Kidney (tissue), 14 donors: Measurements from ENCODE around the gene PGRMC1. TPM values are rescaled to one million over a fixed set of nuclear protein-coding genes. Genes with fewer than 3 reads are reported as not detected.

ENCODE experiments used
- DNase-seq, 5 donors: peaks; one replicate each; pipeline ENCODE4 v3.0.0-alpha.2; 2013 to 2020
- FAIRE-seq: peaks from 2 replicates; lab custom pipeline; 2012; peaks lifted over from hg19 to GRCh38; lab: Jason Lieb, UNC
- H3K27ac ChIP-seq, 2 donors: one replicate each; pipeline ENCODE4 v1.7.0; 2013; ENCODE audit warnings: low read depth in 2 of 2, low read length in 2 of 2, inconsistent platforms in 1 of 2
- H3K27me3 ChIP-seq: one replicate; pipeline ENCODE4 v1.7.1; 2013; ENCODE audit warnings: low read length, inconsistent platforms; ENCODE audit not compliant: control insufficient read depth, insufficient read depth
- H3K36me3 ChIP-seq, 3 donors: one replicate each; pipeline versions ENCODE4 v1.7.0 to v1.7.1; 2013; ENCODE audit warnings: low read length in 3 of 3, control low read depth in 1 of 3, inconsistent platforms in 1 of 3; ENCODE audit not compliant: insufficient read depth in 3 of 3, control insufficient read depth in 2 of 3
- H3K4me1 ChIP-seq, 3 donors: one replicate each; pipeline versions ENCODE4 v1.7.0 to v1.7.1; 2013; ENCODE audit warnings: low read length in 3 of 3, inconsistent platforms in 1 of 3, low read depth in 1 of 3; ENCODE audit not compliant: control insufficient read depth in 2 of 3, insufficient read depth in 2 of 3
- H3K4me3 ChIP-seq, 3 donors: one replicate each; pipeline versions ENCODE4 v1.7.0 to v1.8.1; 2013; ENCODE audit warnings: low read length in 3 of 3, control low read depth in 1 of 3, inconsistent platforms in 1 of 3
- H3K9ac ChIP-seq, 3 donors: one replicate each; pipeline versions ENCODE4 v1.7.0 to v1.7.1; 2013; ENCODE audit warnings: low read length in 3 of 3, control low read depth in 1 of 3, inconsistent platforms in 1 of 3
- H3K9me3 ChIP-seq, 3 donors: one replicate each; pipeline versions ENCODE4 v1.7.0 to v1.7.1; 2013; ENCODE audit warnings: low read length in 3 of 3, control low read depth in 1 of 3, inconsistent platforms in 1 of 3; ENCODE audit not compliant: control insufficient read depth in 2 of 3, insufficient read depth in 1 of 3
- CTCF ChIP-seq: IDR thresholded peaks from 3 replicates; pipeline ENCODE4 v1.5.1; 2012; ENCODE audit warnings: mild to moderate bottlenecking, moderate library complexity, borderline replicate concordance; ENCODE audit not compliant: insufficient read depth; ENCODE audit errors: extremely low read depth
- intact Hi-C: fragments of 100-400 bp; cut with DNase I; formaldehyde crosslinking; loops from one replicate; pipeline ENCODE4 v1.11.1; 2022
- polyA plus RNA-seq: library from polyadenylated mRNA; stranded (reverse); fragments of 350-450 nt; fragmentation: Illumina TruSeq; extraction: RNeasy Lipid Tissue Mini Kit (QIAGEN cat#74804); gene quantifications from one replicate; pipeline ENCODE4 v1.2.3, GENCODE V29; 2014; ENCODE audit warnings: low read depth, low replicate concordance; ENCODE audit not compliant: insufficient read depth
- total RNA-seq: library from RNA; stranded (reverse); fragmentation: NEBNext Ultra II Directional; extraction: Animal tissue kit (Norgen Biotek cat#: 25700); gene quantifications from one replicate; pipeline ENCODE4 v1.2.1, GENCODE V29; 2021
- donor health status: control.
- donor health status: control.
- donor health status: control.
- donor health status: control.
- donor health status: control.
- donor health status: DM: yes; HTN: yes; CAD: no.
- donor health status: Normal renal cell carcinoma (clear cell type).

Gene PGRMC1
- total and polyA plus RNA-seq, 2 donors from 2014 or later: 118 to 181 TPM

DNA sequence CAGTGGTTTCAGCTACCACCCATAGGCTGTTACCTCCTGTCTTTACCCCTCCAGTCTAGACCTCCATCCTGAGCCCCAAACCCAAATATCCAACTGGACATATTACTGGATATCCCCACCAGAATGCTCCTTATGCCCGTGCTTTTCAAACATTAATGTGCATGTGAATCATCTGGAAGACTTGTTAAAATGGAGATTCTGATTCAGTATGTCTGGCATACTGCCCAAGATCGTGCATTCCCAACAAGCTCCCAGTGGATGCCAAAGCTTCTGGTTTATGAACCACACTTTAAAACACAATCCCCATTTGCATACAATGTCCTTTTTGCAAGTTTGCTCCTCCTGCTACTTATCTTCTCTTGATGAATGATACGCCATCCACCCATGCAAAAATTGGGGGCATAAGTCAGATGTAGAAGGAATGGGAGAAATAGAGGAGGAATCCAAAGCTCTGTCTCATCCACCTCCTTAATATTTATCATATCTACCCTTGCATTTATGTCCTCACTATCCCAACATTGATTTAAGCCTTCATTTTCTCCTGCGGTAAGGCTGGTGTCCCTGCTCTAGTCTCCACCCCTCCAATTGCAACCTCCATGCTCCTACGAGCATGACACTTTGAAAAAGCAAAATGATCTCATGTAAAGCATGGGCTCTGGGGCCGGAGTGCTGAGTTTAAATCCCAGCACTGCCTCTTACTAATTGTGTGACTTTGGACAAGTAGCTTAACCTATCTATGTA is 7.4 kb upstream of the PGRMC1 start:
- H3K27me3 ChIP-seq: peaks cover 3% of the 10 kb centered on the region
- H3K27ac ChIP-seq: no peak overlapping the region
- H3K9ac ChIP-seq: no peak overlapping the region
- DNase-seq (no peak), FAIRE-seq (no peak)
- TF ChIP-seq CTCF: no peak
- no peaks in the 10 kb centered on the region for H3K36me3 ChIP-seq
- no peaks in the 10 kb centered on the region for H3K9me3 ChIP-seq
- H3K4me1 ChIP-seq: no peaks in the 10 kb centered on the region
- H3K4me3 ChIP-seq: no peak overlapping the region
- intact Hi-C loops: no loop called here

- DNase-seq: no peak
- intact Hi-C loops: no loop called here
- H3K4me1 ChIP-seq: no peaks in the 10 kb centered on the region
- no peak overlapping the region for H3K9ac ChIP-seq
- no peak for FAIRE-seq
- H3K27ac ChIP-seq: no peak overlapping the region
- TF ChIP-seq CTCF: no peak
- H3K9me3 ChIP-seq: no peaks in the 10 kb centered on the region
- H3K27me3 ChIP-seq: peaks cover 3% of the 10 kb centered on the region
- H3K36me3 ChIP-seq: no peaks in the 10 kb centered on the region
- no peak overlapping the region for H3K4me3 ChIP-seq
These were observed 6.9 kb upstream of the PGRMC1 start for GRCh38 chrX:119229253-119229615.

DNA sequence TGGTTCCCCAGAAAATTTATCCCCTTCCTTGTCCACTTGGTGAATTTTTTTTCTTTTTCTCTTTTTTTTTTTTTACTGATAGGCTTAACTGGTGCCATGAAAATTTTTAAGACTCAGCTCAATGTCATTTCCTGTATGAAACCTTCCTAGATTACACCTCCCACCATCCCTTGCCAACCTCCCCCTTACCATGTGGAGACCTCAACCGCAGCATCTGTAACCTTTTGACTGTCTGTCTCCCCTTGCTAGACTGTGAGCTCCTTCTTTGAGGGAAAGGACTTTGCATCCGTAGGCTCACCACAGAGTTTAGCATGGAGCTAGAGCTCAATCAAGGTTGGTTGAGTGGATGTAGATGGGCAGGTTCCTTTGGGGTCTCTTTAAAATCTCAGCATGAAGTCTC is 5.2 kb upstream of the PGRMC1 start:
- no peaks in the 10 kb centered on the region for H3K36me3 ChIP-seq
- DNase-seq: no peak
- H3K27ac ChIP-seq: no peak overlapping the region
- H3K9me3 ChIP-seq: no peaks in the 10 kb centered on the region
- intact Hi-C loops: no loop called here
- H3K9ac ChIP-seq: no peak overlapping the region
- H3K27me3 ChIP-seq: peaks cover 3% of the 10 kb centered on the region
- no peaks in the 10 kb centered on the region for H3K4me1 ChIP-seq
- no peak for TF ChIP-seq CTCF
- FAIRE-seq: no peak
- H3K4me3 ChIP-seq: no peak overlapping the region
